Measurements from ENCODE around the gene S100A7.

The S100A7 gene
- 0 reads per million in 3 donors for total RNA-seq

DNA sequence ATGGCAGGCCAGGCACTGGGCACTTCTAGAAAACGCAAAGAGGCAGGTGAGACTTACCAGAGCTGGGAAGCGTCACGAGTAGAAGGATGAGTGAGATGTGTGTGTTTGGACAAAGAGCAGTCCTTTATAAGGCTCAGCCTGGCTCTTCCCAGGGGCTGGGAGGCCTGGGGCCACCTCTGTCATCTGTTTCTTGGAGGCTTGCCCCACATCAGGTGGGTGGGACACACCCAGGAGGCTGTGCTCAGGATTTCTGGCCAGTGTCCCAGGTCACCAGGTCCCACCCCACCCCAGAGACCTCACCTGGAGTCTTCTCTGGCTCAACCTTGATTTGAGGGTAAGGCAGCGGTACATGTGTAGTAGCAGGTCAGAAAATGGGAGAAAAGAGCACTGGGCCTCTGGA lies at the start of gene S100A7:
TSS of gene S100A7 (minus strand) at position 101 of the 400 bp plus-strand sequence. CDS start 1,638 bp downstream, outside the sequence.
- H3K27ac ChIP-seq (ENCODE audit: insufficient read depth, low read length, poor library complexity, severe bottlenecking), result no peak within 1 kb of the TSS
- H3K27me3 ChIP-seq (replicated peaks; ENCODE audit: control insufficient read depth, insufficient read depth, low read length, poor library complexity, severe bottlenecking), result peaks cover 1% of the 10 kb centered on the region
- DNase-seq, result no peak

DNA sequence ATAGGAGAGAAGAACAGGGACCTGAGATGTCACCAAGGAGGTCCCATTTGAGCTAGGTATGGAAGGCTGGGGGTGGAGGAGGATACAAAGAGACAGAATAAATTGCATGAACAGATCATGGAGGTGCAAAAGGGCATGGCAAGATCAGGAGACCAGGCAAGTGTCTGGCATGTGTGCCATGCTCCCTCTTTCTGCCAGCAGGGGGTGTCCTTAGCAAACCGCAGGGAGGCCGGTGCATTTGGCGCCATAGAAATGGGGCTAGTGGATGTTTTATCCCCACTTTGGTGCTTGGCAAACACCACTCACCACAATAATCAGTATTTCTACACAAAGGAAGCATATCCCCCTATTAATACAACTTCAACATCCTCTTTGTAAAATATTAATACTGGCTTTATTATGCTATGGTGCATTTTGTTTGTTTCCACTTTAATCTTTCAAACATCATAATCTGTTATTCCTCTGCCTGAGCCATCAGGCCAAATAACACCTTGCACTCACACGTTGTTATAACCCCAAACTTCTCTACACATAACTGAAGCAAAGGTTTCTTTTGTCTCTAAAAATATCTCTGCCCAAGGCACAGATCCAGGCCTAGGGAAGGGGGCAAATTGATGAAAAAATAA lies 49.4 kb upstream of the S100A7 start:
- H3K9me3 ChIP-seq (ENCODE audit: control insufficient read depth, low read length), result no peaks in the 10 kb centered on the region
- no peaks in the 10 kb centered on the region for H3K27me3 ChIP-seq (replicated peaks; ENCODE audit: control insufficient read depth, insufficient read depth, low read length, poor library complexity, severe bottlenecking)
- H3K27ac ChIP-seq (ENCODE audit: insufficient read depth, low read length, poor library complexity, severe bottlenecking), result no peak overlapping the region
- H3K4me3 ChIP-seq (ENCODE audit: insufficient read depth, low read depth, low read length, poor library complexity, severe bottlenecking), result no peak overlapping the region
- no peaks in the 10 kb centered on the region for H3K4me1 ChIP-seq (ENCODE audit: control insufficient read depth, insufficient read depth, low read length, poor library complexity, severe bottlenecking)
- H3K36me3 ChIP-seq (ENCODE audit: control insufficient read depth, insufficient read depth, low read length), result no peaks in the 10 kb centered on the region
- DNase-seq, result peak; percentile 26 to 49 (median 31)

More for the DNA sequence above, at the start of gene S100A7:
- H3K9me3 ChIP-seq (ENCODE audit: control insufficient read depth, low read length), result no peaks in the 10 kb centered on the region
- no peak within 1 kb of the TSS for H3K4me3 ChIP-seq (ENCODE audit: insufficient read depth, low read depth, low read length, poor library complexity, severe bottlenecking)
- no peaks in the 10 kb centered on the region for H3K4me1 ChIP-seq (ENCODE audit: control insufficient read depth, insufficient read depth, low read length, poor library complexity, severe bottlenecking)
- no peaks in the 10 kb centered on the region for H3K36me3 ChIP-seq (ENCODE audit: control insufficient read depth, insufficient read depth, low read length)

DNA sequence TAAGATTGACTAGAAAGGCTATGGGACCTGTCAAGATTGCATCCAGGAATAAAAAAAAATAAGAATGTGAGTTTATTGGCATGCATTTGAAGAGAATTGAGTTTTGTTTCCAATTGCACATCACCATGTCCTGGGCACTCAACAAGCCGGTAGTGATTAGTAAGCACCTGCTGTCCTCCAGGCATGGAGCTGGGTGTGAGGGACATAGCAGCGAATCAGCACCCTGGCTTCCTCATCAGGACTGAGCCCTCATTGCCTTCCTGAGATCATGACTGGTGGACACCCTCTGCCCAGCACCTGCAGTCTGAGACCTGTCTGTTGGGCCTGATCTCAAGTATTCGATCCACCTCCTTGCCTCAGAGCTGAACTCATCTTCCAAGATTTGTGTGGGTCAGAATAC lies 48.6 kb upstream of the S100A7 start:
- H3K27ac ChIP-seq (ENCODE audit: insufficient read depth, low read length, poor library complexity, severe bottlenecking), result no peak overlapping the region
- no peak for DNase-seq
- H3K9me3 ChIP-seq (ENCODE audit: control insufficient read depth, low read length), result no peaks in the 10 kb centered on the region
- no peaks in the 10 kb centered on the region for H3K27me3 ChIP-seq (replicated peaks; ENCODE audit: control insufficient read depth, insufficient read depth, low read length, poor library complexity, severe bottlenecking)
- H3K4me1 ChIP-seq (ENCODE audit: control insufficient read depth, insufficient read depth, low read length, poor library complexity, severe bottlenecking), result no peaks in the 10 kb centered on the region
- H3K36me3 ChIP-seq (ENCODE audit: control insufficient read depth, insufficient read depth, low read length), result no peaks in the 10 kb centered on the region
- no peak overlapping the region for H3K4me3 ChIP-seq (ENCODE audit: insufficient read depth, low read depth, low read length, poor library complexity, severe bottlenecking)

DNA sequence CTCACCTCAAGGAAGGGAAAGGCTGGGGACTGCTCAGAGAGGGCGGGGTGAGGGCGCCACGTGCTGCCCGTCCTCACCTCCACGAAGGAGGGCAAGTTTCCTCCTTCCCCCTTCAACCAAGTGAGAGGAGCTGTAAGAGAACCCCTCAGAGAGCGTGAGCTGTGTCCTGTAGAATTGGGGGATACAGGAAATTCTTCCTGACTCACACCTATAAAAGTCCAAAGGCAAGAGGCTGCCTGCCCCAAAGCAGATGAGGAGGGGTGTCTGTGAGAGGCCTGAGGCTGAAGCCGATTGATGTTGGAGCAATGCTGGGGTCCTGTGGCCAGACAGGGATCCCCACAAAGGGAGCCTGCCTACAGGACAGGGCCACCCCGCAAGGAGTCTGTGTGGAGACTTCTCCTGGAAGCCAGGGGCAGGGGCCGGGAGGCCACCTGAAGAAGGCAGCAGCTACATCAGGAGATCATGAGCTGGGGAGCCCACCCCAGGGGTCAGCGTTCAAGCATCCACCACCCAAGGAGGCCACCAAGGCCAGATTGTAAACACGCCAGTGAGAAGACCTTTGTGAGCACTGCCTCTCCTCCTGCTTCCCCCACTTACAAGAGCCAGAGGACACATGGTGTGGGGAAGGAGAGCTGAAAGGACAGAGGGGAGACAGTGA lies 47.6 kb upstream of the S100A7 start:
- Histone ChIP-seq H3K27ac (ENCODE audit: insufficient read depth, low read length, poor library complexity, severe bottlenecking) (no peak overlapping the region), H3K4me1 (ENCODE audit: control insufficient read depth, insufficient read depth, low read length, poor library complexity, severe bottlenecking) (no peaks in the 10 kb centered on the region), H3K9me3 (ENCODE audit: control insufficient read depth, low read length) (no peaks in the 10 kb centered on the region), H3K27me3 (replicated peaks; ENCODE audit: control insufficient read depth, insufficient read depth, low read length, poor library complexity, severe bottlenecking) (no peaks in the 10 kb centered on the region), H3K4me3 (ENCODE audit: insufficient read depth, low read depth, low read length, poor library complexity, severe bottlenecking) (no peak overlapping the region), H3K36me3 (ENCODE audit: control insufficient read depth, insufficient read depth, low read length) (no peaks in the 10 kb centered on the region)
- no peak for DNase-seq

DNA sequence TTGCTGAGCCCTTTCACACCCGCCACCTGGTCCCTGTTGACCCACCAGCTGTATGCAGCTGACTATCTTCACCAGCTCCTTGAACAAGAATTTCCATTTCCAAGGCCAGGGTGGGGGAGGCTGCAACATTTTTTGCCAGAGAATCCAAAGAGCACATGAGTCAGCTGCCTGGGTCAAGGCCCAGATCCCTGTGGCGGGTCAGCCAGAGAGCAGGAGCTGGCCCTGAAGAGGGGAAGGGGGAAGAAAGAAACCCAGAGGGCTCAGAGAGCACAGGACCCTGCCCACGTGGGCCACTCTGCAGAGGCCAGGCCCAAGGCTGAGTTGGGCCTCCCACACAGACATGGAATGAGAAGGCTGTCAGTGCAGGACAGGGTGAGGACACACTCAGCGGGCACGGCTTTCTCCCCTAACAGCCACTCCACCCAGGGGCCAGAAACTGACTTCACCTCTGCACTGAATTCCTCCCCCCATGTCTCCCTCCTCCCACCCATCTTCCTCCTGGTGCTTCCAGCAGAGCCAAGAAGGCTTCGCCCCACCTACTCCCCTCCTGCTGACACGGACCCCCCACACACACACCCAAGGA lies 46.5 kb upstream of the S100A7 start:
- DNase-seq, result no peak
- H3K27ac ChIP-seq (ENCODE audit: insufficient read depth, low read length, poor library complexity, severe bottlenecking), result no peak overlapping the region
- no peaks in the 10 kb centered on the region for H3K27me3 ChIP-seq (replicated peaks; ENCODE audit: control insufficient read depth, insufficient read depth, low read length, poor library complexity, severe bottlenecking)
- no peaks in the 10 kb centered on the region for H3K4me1 ChIP-seq (ENCODE audit: control insufficient read depth, insufficient read depth, low read length, poor library complexity, severe bottlenecking)
- no peaks in the 10 kb centered on the region for H3K36me3 ChIP-seq (ENCODE audit: control insufficient read depth, insufficient read depth, low read length)
- no peaks in the 10 kb centered on the region for H3K9me3 ChIP-seq (ENCODE audit: control insufficient read depth, low read length)
- no peak overlapping the region for H3K4me3 ChIP-seq (ENCODE audit: insufficient read depth, low read depth, low read length, poor library complexity, severe bottlenecking)

DNA sequence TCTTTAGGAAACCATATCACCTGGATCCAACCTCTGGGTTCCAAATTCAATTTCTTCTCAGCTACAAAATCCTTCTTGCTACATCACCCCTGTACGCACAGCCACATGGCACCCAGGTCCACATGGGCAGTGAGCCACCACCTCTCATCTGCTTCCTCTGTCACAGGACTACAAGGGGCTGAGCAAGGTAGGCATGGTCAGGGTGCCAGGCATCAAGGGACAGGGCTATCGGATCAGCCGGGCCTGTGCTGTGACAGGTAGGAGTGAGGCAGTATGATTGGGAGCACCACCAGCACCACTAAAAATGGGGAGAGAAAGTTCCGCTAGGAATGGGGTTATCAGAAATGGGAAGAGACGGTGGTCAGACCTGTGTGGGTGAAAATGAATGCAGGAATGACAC lies 45.9 kb upstream of the S100A7 start:
- Histone ChIP-seq H3K27ac (ENCODE audit: insufficient read depth, low read length, poor library complexity, severe bottlenecking) (no peak overlapping the region), H3K4me1 (ENCODE audit: control insufficient read depth, insufficient read depth, low read length, poor library complexity, severe bottlenecking) (no peaks in the 10 kb centered on the region), H3K4me3 (ENCODE audit: insufficient read depth, low read depth, low read length, poor library complexity, severe bottlenecking) (no peak overlapping the region), H3K27me3 (replicated peaks; ENCODE audit: control insufficient read depth, insufficient read depth, low read length, poor library complexity, severe bottlenecking) (no peaks in the 10 kb centered on the region), H3K36me3 (ENCODE audit: control insufficient read depth, insufficient read depth, low read length) (no peaks in the 10 kb centered on the region), H3K9me3 (ENCODE audit: control insufficient read depth, low read length) (no peaks in the 10 kb centered on the region)
- DNase-seq, result no peak

DNA sequence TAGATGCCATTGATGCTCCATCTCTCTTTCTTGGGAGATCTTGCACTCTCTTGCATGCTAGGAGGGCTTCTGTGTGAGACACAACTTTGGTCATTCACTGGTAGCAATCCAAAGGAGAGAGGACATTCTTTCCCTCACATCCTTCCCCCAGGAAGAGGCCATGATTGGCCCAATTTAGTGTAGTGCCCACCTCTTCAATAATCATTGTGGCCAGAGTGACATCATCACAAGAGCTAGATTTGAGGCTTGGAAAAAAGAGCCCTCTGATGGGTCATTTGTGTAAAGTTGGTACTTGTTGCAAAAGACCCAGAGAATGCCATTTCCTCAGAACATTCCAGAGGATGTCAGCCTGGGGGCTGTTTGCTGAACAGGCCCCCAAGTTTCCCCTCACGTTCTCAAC lies 45.1 kb upstream of the S100A7 start:
- DNase-seq, result no peak

DNA sequence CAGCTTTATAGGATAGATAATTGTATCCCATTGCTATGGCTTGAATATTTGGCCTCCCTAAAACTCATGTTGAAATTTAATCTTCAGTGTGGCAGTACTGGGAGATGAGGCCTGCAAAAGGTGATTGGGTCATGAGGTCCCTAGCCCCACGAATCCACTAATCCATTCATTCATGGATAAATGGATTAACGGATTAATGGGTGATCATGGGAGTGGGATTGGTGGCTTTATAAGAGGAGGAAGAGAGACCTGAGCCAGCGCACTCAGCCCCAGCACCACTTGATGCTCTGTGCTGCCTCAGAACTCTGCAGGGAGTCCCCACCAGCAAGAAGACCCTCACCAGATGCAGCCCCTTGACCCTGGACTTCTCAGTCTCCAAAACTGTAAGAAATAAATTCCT lies 43.3 kb upstream of the S100A7 start:
- Histone ChIP-seq H3K27ac (ENCODE audit: insufficient read depth, low read length, poor library complexity, severe bottlenecking) (no peak overlapping the region), H3K9me3 (ENCODE audit: control insufficient read depth, low read length) (no peaks in the 10 kb centered on the region), H3K4me3 (ENCODE audit: insufficient read depth, low read depth, low read length, poor library complexity, severe bottlenecking) (no peak overlapping the region), H3K27me3 (replicated peaks; ENCODE audit: control insufficient read depth, insufficient read depth, low read length, poor library complexity, severe bottlenecking) (no peaks in the 10 kb centered on the region), H3K36me3 (ENCODE audit: control insufficient read depth, insufficient read depth, low read length) (no peaks in the 10 kb centered on the region), H3K4me1 (ENCODE audit: control insufficient read depth, insufficient read depth, low read length, poor library complexity, severe bottlenecking) (no peaks in the 10 kb centered on the region)
- DNase-seq, result no peak

More for the DNA sequence above, 45.1 kb upstream of the S100A7 start:
- no peak overlapping the region for H3K4me3 ChIP-seq (ENCODE audit: insufficient read depth, low read depth, low read length, poor library complexity, severe bottlenecking)
- no peaks in the 10 kb centered on the region for H3K9me3 ChIP-seq (ENCODE audit: control insufficient read depth, low read length)
- H3K27me3 ChIP-seq (replicated peaks; ENCODE audit: control insufficient read depth, insufficient read depth, low read length, poor library complexity, severe bottlenecking), result no peaks in the 10 kb centered on the region
- no peaks in the 10 kb centered on the region for H3K4me1 ChIP-seq (ENCODE audit: control insufficient read depth, insufficient read depth, low read length, poor library complexity, severe bottlenecking)
- no peak overlapping the region for H3K27ac ChIP-seq (ENCODE audit: insufficient read depth, low read length, poor library complexity, severe bottlenecking)
- H3K36me3 ChIP-seq (ENCODE audit: control insufficient read depth, insufficient read depth, low read length), result no peaks in the 10 kb centered on the region

DNA sequence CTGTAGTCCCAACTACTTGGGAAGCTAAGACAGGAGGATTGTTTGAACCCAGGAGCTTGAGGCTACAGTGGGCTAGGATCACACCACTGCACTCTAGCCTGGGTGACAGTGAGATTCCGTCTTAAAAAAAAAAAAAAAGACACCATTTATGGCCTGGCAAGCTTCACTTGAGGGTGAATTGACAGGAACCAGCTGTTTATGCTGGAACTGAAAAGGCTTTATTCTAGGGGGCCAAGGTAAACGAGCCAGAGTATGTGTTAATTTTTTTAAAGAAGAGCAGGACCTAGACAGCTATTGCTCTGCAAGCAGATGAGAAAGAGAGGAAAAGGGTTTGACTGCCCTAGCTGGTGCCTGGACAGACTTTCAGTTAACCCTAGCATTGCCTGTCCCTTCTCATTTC lies 38.3 kb upstream of the S100A7 start:
- no peak overlapping the region for H3K27ac ChIP-seq (ENCODE audit: insufficient read depth, low read length, poor library complexity, severe bottlenecking)
- no peak overlapping the region for H3K4me3 ChIP-seq (ENCODE audit: insufficient read depth, low read depth, low read length, poor library complexity, severe bottlenecking)
- no peaks in the 10 kb centered on the region for H3K9me3 ChIP-seq (ENCODE audit: control insufficient read depth, low read length)
- H3K36me3 ChIP-seq (ENCODE audit: control insufficient read depth, insufficient read depth, low read length), result no peaks in the 10 kb centered on the region
- DNase-seq, result no peak
- H3K4me1 ChIP-seq (ENCODE audit: control insufficient read depth, insufficient read depth, low read length, poor library complexity, severe bottlenecking), result no peaks in the 10 kb centered on the region
- no peaks in the 10 kb centered on the region for H3K27me3 ChIP-seq (replicated peaks; ENCODE audit: control insufficient read depth, insufficient read depth, low read length, poor library complexity, severe bottlenecking)

DNA sequence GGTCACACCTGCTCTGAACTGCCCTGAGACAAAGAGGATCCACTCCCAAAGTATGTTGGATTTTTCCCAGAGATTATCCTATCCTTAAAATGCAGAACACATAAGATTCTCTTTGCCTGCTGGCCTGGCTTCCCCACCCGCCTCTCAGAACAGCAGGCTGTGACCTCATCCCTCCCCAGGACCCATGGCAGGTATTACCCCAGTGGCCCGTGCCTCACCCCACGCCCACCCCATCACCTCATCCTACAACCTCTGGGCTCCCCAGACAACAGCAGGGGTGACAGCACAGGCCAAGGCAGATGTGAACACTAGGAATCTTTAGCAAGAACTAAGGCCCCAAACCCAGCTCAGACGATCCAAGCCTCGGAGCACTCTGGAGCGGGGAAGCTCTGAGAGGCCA lies 35.1 kb upstream of the S100A7 start:
- Histone ChIP-seq H3K27ac (ENCODE audit: insufficient read depth, low read length, poor library complexity, severe bottlenecking) (no peak overlapping the region), H3K27me3 (replicated peaks; ENCODE audit: control insufficient read depth, insufficient read depth, low read length, poor library complexity, severe bottlenecking) (peaks cover 3% of the 10 kb centered on the region), H3K4me1 (ENCODE audit: control insufficient read depth, insufficient read depth, low read length, poor library complexity, severe bottlenecking) (no peaks in the 10 kb centered on the region), H3K9me3 (ENCODE audit: control insufficient read depth, low read length) (no peaks in the 10 kb centered on the region), H3K4me3 (ENCODE audit: insufficient read depth, low read depth, low read length, poor library complexity, severe bottlenecking) (no peak overlapping the region), H3K36me3 (ENCODE audit: control insufficient read depth, insufficient read depth, low read length) (no peaks in the 10 kb centered on the region)
- DNase-seq, result no peak

Data from effector memory CD4-positive, alpha-beta T cell (primary cell).